NCI-H2029 (cell line): ENCODE data around the gene TMEM190.

Source experiments
- DNase-seq: peaks from one replicate; lab custom pipeline; 2025; lab: John Stamatoyannopoulos, UW

TMEM190 gene

GRCh38 chr19:55423225-55424005 is 46.8 kb downstream of the TMEM190 start:
- no peak for DNase-seq

GRCh38 chr19:55424518-55424917 is 47.9 kb downstream of the TMEM190 start:
- no peak for DNase-seq

GRCh38 chr19:55426042-55426441 is 49.4 kb downstream of the TMEM190 start:
- DNase-seq, result no peak
